Chondrocyte (in vitro differentiated cells): ENCODE measurements around the gene TACR2. TPM values are rescaled to one million over a fixed set of nuclear protein-coding genes. Genes with fewer than 3 reads are reported as not detected.

Experiments used
- DNase-seq: peaks from one replicate; pipeline ENCODE4 v3.0.0; 2021; ENCODE audit warnings: mixed read lengths, low spot score
- H3K27ac Mint-ChIP-seq: one replicate; pipeline ENCODE4 v1.8.0; 2021; ENCODE audit warnings: mild to moderate bottlenecking, moderate library complexity, mixed read lengths; ENCODE audit not compliant: unreplicated experiment
- H3K27me3 Mint-ChIP-seq: 2 replicates; pipeline ENCODE4 v1.8.0; 2021; ENCODE audit warnings: low read depth, mixed read lengths
- H3K36me3 Mint-ChIP-seq: 2 replicates; pipeline ENCODE4 v1.8.0; 2021; ENCODE audit warnings: low read depth, mixed read lengths
- H3K4me1 Mint-ChIP-seq: 2 replicates; pipeline ENCODE4 v1.8.0; 2021; ENCODE audit warnings: low read depth, mild to moderate bottlenecking, mixed read lengths
- H3K4me3 Mint-ChIP-seq: one replicate; pipeline ENCODE4 v1.8.0; 2021; ENCODE audit warnings: mild to moderate bottlenecking, moderate library complexity, mixed read lengths; ENCODE audit not compliant: unreplicated experiment
- H3K9me3 Mint-ChIP-seq: 2 replicates; pipeline ENCODE4 v1.8.0; 2021; ENCODE audit warnings: low read depth, mixed read lengths
- total RNA-seq: library from RNA; stranded (reverse); gene quantifications from 3 replicates; pipeline ENCODE4 v1.2.1, GENCODE V29; 2021
- TF ChIP-seq, protein P1 (sequence below): fragments of 200-600 bp; sonication (generic); IDR thresholded peaks from 2 replicates; pipeline ENCODE4 v1.5.0; 2021; ENCODE audit warnings: antibody characterized with exemption, mild to moderate bottlenecking, moderate library complexity

The TACR2 gene
- total RNA-seq, 1 donor from 2014 or later = not detected

DNA sequence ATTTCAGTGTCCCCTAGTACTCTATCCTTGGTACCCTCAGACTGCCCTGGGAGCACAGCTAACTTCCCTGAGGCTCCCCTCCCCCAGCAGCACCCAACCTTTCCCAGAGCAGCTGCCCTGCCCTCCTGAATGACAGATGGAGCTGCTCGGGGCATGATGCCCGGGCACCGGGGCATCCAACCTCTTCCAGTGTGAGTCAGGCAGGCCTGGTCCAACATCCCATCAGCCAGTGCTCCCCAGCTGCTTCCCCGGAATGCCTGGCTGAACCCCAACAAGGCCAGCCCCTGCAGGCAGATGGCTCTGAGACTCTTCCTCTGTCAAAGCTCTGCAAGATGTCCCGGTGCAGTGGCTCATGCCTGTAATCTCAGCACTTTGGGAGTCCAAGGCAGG is 22.6 kb upstream of the TACR2 start:
- H3K4me1 Mint-ChIP-seq = peaks cover 23% of the 10 kb centered on the region
- no peaks in the 10 kb centered on the region for H3K36me3 Mint-ChIP-seq
- no peaks in the 10 kb centered on the region for H3K27me3 Mint-ChIP-seq
- H3K4me3 Mint-ChIP-seq = no peak overlapping the region
- no peak overlapping the region for H3K27ac Mint-ChIP-seq
- H3K9me3 Mint-ChIP-seq = no peaks in the 10 kb centered on the region
- TF ChIP-seq, protein P1, sequence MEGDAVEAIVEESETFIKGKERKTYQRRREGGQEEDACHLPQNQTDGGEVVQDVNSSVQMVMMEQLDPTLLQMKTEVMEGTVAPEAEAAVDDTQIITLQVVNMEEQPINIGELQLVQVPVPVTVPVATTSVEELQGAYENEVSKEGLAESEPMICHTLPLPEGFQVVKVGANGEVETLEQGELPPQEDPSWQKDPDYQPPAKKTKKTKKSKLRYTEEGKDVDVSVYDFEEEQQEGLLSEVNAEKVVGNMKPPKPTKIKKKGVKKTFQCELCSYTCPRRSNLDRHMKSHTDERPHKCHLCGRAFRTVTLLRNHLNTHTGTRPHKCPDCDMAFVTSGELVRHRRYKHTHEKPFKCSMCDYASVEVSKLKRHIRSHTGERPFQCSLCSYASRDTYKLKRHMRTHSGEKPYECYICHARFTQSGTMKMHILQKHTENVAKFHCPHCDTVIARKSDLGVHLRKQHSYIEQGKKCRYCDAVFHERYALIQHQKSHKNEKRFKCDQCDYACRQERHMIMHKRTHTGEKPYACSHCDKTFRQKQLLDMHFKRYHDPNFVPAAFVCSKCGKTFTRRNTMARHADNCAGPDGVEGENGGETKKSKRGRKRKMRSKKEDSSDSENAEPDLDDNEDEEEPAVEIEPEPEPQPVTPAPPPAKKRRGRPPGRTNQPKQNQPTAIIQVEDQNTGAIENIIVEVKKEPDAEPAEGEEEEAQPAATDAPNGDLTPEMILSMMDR = no peak
- DNase-seq = no peak

DNA sequence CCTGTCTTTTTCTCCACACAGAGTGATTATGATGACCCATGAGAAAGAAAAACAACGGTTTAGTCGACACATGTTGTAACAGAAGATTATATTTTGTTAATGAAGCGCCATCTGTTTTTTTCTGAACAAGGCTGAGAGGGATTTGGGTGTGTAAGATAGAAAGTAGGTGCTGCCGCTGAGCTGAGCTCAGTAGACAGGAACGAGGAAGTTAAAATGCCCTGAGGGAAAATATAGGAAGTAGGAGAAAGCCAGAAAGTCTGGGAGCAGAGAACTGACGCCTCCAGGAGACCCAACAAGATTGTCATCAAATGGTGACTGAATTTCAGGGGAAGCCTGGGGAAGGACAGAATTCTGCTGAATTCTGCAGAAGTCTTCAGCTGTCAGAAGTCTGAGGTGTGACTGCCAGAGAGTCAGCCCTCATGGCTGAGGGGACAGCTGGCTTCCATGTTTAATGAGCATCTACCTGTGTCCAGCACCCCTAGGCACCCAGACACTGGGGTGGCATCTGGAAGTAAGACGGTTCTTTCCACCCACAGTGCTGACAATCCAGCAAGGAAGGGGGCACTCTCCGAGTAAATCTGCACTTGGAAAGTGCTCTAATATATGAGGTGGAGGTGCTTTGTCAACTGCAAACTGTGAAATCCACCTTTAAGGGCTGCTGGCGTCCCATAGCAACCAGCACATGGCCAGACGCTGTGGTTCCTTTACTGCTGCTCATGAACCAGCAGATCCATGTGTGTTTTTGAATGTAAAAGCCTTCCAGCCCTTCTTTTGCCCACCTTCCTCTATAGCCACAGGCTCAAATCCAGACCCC is 22.0 kb upstream of the TACR2 start:
- DNase-seq = no peak
- TF ChIP-seq, protein P1 = peak; percentile 4
- H3K9me3 Mint-ChIP-seq = peaks cover 3% of the 10 kb centered on the region
- peaks cover 23% of the 10 kb centered on the region for H3K4me1 Mint-ChIP-seq
- peak overlapping the region; percentile 86 for H3K27ac Mint-ChIP-seq
- H3K27me3 Mint-ChIP-seq = no peaks in the 10 kb centered on the region
- peak overlapping the region; percentile 4 for H3K4me3 Mint-ChIP-seq
- H3K36me3 Mint-ChIP-seq = no peaks in the 10 kb centered on the region

DNA sequence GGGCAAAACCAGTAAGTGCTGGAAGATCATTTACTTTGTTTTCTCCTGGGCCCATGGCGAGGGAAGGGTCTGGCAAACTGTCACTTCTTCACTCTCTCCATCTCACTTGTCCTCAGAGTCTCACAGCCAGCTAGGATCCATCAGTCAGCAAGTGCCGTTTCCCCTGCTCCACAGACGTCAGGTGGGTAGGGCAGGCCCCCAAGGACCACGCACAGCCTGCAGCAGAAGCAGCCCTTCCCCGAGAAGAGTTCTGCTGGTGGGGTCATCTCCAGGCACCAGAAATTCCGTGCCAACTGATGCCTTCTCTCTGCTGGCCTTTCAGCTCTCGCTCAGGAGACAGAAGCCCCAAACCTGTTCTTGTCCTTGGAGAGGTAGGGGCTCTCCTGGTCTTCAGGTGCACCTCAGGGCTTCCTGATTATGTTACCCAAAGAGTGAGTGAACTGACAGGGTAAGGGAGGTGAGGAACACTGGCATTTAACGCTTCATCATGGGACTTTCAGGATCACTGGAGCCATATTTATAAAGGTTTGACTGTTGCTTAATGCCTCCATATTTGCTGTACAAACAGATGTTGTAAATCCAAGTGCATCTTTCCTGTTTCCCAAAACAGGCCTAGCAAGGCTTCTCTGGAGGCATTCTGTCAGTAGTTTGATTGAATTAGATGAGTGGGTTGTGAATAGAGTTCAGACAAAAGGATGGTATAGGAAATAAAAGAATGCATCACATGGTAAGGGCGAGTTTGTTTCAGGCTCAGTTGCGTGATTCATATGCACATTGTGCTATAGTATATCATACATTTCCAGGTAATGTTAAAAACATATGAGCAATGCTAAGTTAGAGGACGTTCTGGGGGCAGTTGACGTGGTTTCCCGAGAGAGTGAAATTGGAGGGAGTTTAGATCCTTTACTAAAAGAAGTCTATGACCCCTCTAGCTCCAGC is 20.9 kb upstream of the TACR2 start:
- Mint-ChIP-seq H3K27ac (no peak overlapping the region), H3K36me3 (no peaks in the 10 kb centered on the region), H3K4me1 (peaks cover 23% of the 10 kb centered on the region), H3K27me3 (no peaks in the 10 kb centered on the region), H3K4me3 (no peak overlapping the region), H3K9me3 (peaks cover 3% of the 10 kb centered on the region)
- DNase-seq = no peak
- TF ChIP-seq, protein P1 = no peak

DNA sequence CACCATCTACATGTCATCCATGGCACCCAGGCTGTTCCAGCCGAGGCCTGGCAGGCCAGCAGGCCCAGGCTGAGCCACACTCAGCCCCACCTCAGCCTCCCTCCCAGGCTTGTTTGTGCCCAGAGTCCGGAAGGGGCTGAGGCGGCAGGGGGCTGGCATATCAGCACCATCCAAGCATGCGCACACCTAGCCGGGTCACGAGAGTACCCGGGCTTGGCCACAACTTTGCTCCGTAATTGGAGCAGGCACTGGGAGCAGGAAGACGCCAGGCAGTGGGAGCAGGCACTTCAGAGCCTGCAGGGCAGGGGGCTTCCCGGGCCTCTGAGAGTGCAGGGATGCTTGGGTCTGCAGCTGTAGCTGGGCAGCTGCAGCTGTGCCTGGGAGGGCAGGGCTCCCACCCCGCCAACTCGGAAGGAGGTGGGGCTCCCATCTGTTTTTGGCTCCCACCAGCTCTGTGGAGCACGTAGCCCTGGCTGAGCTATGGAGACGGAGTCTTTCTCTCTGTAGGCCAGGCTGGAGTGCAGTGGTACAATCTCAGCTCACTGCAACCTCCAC is 19.3 kb upstream of the TACR2 start:
- H3K27ac Mint-ChIP-seq = no peak overlapping the region
- TF ChIP-seq, protein P1 = no peak
- H3K4me1 Mint-ChIP-seq = peaks cover 23% of the 10 kb centered on the region
- peaks cover 3% of the 10 kb centered on the region for H3K9me3 Mint-ChIP-seq
- DNase-seq = no peak
- no peaks in the 10 kb centered on the region for H3K36me3 Mint-ChIP-seq
- H3K27me3 Mint-ChIP-seq = peaks cover 2% of the 10 kb centered on the region
- H3K4me3 Mint-ChIP-seq = no peak overlapping the region

DNA sequence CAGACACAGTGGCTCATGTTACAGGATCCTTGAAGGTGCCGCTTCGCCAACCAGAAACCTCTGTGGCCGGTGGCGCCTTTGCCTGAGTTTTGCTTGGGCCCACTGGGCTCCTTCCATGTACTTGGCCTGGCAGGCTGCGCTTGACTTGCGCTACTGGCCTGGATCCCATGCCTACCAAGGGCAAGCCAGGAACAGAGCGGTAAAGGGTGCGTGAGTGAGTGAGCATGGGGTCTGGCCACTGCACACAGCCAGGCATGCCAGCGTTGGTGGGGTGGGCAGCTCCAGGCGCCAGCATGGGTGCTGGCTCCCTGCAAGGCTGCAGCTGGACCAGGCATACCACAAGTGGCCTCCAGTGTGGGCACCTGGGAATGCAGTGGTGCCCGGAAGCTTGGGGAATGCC is 18.2 kb upstream of the TACR2 start:
- Mint-ChIP-seq H3K36me3 (no peaks in the 10 kb centered on the region), H3K27ac (no peak overlapping the region), H3K4me3 (no peak overlapping the region), H3K4me1 (peaks cover 21% of the 10 kb centered on the region), H3K9me3 (peaks cover 3% of the 10 kb centered on the region), H3K27me3 (peaks cover 2% of the 10 kb centered on the region)
- no peak for DNase-seq
- TF ChIP-seq, protein P1 = no peak
